GM19193 (cell line): Measurements from ENCODE around the gene METTL17.

ENCODE experiments used
- POLR2A ChIP-seq: IDR thresholded peaks from 4 replicates; pipeline ENCODE4 v1.6.1; 2011; ENCODE audit not compliant: insufficient read depth, insufficient read length; ENCODE audit errors: extremely low read depth

METTL17 gene

DNA sequence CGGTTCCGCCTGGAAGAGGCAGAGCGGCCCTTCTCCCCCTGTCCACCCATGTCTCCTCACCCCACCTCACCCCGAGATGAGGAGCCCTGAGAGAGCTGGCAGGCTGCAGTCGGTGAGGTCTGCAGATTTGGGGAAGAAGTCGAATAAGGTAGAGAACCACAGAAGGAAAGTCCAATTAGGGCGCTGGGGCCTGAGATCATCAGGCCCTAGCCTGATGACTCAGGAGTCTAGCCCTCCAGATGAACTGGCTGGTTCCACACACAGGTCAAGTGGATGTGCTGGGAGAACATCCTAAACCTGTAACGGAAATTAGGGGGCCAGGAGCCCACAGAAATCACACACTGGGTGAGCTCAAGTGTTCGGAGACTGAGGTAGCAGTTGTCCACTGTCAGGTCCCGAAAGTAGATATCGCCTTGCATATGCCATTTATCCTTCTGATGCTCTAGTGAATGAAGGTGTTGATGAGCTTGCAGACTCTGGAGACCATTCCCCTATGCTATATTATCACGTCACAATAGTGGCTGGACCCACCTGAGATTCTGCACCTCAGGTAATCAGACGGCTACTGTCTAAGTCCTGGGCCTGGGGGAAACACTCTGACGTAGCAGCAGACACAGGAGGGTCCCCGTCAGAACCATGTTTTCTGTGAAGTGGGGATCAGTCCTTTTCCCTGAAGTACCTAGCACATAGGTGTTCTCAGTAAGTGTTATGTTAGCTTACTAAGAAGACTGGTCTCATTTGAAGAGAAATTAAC, 886 bp upstream of the METTL17 start:
- no peak for TF ChIP-seq POLR2A

DNA sequence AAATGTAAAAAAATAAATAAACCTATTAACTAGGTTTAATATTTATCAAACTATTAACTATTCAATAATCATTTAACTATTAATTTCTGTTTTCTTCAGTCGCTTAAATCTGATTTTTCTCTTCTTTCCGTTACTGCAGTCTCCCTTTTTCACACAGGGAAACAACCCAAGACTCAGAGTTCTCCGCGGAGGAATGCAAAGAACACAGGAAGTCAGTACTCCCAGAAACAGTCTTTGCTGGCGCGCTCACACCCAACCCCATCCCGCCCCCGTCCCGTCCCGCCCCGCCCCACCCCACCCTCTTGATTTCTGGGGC, 351 bp upstream of the METTL17 start:
- TF ChIP-seq POLR2A = no peak

DNA sequence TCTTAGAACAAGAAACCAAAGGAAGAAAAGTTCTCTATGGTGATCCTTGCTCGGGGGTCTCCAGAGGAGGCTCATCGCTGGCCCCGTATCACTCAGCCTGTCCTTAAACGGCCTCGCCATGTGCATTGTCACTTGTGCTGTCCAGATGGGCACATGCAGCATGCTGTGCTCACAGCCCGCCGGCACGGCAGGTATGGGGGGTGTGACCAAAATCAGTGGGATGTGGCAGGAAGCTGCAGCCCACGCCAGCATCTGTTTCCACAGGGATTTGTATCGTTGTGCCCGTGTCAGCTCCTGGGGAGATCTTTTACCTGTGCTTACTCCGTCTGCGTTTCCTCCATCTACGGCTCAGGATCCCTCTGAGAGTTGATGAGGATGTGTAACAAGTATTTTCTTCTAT, 6.7 kb downstream of the METTL17 start:
- TF ChIP-seq POLR2A = no peak

DNA sequence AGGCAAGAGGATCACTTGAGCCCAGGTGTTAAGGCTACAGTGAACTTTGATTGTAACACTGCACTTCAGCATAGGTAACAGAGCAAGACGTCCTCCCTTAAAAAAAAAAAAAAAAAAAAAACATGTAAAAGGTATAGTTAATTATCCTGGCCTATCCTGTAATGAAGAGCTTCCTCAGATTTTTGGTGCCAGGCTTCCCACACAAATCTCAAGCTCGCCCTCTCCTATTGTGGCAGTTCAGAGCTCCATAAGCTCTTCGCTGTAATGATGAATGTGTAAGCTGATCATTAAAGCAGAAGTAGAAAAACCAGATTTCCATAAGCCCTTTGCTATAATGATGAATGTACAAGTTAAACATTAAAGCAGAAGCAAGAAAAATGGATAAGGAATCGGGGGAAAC, 7.3 kb downstream of the METTL17 start:
- no peak for TF ChIP-seq POLR2A

DNA sequence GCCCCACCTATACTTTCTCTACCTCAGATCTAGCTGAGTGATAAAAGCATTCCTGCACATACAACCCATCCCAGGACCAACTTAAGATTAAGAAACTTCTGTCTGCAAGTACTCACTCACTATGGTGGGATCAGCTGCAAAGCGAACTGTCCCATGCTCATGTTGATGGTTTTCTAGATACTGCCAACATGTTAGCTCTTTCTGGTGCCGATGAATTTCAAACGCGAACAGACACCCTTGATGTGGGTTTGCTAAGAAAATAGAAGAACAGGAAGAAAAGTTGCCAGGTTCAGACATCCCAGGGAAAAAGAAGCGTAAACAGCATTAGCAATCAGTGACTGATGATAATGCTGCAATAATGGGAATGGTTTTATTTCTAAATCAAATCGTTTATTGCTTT, 7.8 kb downstream of the METTL17 start:
- no peak for TF ChIP-seq POLR2A

DNA sequence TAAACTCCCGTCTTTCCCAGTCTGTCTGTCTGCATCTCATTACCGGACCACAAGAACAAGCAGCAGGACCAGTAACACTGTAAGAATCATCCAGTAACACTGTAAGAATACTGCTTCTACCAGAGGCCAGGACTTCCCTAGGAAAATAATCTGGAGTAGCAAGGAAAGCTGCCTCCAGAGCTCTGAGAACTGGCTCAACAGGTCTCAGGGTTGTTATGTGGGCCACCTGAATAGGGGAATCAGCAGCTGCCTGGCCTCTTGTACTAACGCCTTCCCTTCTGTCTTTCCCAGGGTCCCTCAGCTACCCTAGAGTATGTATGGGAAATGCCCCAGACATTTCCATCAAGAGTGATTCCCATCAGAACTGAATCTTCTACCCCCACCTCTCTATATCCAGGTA, 8.4 kb downstream of the METTL17 start:
- TF ChIP-seq POLR2A = no peak

DNA sequence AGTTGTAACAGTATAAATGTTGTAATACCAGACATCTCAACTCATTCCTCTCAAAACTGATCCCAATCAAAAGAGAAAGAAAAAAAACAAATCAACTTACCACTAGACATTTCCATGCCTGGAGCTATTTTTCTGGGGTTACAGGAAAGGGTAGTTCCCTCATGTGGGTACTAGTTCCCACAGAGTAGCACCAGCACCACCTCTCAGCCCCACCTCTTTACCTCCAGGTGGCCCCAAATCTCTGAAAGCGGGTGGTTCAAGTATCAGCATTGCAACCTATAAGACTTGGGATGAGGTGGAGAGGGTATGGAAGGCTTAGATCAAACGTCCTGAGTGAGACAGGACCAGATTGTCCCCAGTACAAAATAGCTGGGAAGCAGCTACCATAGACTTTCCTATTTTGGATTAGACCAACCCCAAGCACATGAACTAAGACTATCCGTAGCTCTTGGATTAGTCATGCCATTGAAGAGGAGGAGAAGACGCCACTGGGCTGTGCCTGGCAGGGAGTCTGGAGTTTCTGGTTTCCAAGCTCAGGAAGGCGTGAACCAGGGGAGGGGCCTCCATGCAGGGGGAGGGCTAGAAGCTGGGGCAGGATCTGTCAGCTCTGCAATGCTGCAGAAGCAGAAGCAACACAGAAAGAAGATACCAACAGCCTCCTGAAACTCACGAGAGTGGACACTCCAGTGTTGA, 9.0 kb downstream of the METTL17 start, which contains the start of gene SLC39A2:
TSS of gene SLC39A2 (plus strand) at position 620 of the 693 bp plus-strand sequence. CDS start 154 bp downstream, outside the sequence.
- TF ChIP-seq POLR2A = no peak

DNA sequence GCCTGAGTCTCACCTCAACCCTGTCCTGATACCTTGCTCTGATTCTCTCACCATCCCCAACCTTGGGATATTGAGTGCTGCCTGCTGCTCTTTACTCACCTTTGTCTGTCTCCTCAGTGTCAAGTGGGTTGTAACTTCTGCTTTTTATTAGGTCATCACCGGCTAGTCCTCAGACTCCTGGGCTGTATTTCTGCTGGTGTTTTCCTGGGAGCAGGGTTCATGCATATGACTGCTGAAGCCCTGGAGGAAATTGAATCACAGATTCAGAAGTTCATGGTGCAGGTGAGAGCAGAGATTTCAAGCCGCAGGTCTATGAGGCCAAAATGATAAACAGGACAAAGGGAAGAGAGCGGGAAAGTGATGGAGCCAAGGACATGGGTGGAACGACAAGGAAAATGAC, 9.8 kb downstream of the METTL17 start:
- no peak for TF ChIP-seq POLR2A

DNA sequence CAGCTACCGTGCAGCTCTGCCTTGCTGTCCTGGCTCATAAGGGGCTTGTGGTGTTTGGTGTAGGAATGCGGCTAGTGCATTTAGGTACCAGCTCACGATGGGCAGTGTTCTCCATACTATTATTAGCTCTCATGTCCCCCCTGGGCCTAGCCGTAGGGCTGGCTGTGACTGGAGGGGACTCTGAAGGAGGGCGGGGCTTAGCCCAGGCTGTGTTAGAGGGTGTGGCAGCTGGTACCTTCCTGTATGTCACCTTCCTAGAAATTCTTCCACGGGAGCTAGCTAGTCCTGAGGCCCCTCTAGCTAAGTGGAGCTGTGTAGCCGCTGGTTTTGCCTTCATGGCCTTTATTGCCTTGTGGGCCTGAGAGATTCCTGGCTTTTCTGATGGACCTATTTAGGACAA, 11.4 kb downstream of the METTL17 start:
- TF ChIP-seq POLR2A = no peak

DNA sequence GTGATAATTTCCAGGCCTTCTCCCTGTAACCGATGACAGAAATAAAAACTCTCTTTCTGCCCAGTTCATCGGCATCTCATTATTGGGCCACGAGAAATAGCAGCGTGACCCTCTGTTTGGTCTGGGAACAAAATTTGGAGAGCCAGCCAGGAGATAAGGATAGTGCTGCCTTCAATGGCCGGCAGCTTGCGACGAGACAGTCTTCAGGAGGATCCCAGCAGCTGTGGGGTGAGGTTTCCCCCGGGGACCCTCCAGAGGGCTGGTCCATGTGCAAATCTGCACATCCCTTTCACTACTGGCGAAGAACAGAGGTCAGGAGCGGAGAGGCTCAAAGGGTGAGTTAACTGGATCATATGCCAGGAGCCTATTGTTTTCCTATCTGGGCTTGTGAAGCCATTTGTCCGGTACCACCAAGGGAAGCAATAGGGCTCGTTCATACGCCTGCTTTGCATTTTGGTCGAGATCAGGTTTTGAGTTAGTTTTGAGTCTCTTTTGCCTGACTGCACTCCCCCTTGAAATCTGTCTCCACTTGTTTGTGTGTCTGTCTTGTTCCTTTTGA, 14.1 kb downstream of the METTL17 start:
- TF ChIP-seq POLR2A = no peak

DNA sequence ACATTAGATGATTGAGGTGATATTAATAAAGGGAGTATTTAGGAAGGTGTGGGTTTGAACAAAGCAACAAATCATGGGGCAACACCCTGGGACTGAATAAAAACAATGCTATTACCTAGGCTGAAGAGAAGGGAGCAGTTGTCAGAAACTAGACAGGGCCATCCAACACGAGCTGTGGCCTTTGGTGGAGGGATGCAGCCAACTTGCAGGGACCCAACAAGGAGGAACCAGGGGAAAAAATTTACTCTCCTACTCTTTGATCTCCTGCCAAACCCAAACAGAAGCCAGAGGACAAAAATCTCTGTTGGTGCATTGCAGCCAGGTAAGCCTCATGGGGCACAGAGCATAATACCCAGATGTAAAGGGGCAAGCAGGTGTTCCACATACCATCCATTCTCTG, 21.4 kb downstream of the METTL17 start:
- TF ChIP-seq POLR2A = no peak

DNA sequence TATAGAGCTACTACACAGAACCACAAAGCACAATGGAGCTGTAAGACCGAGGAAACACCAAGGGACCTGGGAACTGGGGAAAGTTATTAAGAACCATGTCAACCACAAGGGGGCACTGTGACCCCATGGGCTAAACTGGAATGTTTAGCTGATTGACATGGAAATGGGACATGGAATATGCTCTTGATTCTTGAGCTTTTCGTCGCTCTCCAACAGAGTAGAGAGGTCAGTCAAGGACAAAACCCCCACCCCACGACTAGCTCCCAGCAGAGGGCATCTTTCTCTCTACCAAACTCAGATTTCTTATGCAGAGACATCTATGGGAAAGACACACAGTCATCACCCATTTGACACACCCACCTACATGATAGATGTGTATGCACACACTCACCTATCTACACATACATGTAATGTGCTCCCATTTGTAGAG, 25.0 kb downstream of the METTL17 start:
- TF ChIP-seq POLR2A = no peak

DNA sequence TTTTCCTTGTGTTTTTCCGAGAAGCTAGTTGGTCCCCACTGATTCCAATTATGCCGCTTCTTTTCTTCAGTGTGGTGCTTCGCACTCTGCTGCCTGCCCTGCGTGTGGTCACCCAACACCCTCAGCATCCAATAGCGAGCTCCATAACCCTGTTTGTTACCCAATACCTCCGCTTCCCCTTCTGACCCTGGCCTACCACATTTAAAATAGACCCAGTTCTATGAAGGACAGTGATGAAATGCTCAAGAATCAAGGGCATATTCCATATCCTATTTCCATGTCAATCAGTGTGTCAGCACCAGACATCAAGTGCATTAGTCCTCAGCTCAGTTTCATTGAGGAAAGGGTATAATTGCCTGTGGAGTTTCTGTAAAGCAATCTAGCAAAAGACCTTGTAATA, 25.5 kb downstream of the METTL17 start:
- TF ChIP-seq POLR2A = no peak

DNA sequence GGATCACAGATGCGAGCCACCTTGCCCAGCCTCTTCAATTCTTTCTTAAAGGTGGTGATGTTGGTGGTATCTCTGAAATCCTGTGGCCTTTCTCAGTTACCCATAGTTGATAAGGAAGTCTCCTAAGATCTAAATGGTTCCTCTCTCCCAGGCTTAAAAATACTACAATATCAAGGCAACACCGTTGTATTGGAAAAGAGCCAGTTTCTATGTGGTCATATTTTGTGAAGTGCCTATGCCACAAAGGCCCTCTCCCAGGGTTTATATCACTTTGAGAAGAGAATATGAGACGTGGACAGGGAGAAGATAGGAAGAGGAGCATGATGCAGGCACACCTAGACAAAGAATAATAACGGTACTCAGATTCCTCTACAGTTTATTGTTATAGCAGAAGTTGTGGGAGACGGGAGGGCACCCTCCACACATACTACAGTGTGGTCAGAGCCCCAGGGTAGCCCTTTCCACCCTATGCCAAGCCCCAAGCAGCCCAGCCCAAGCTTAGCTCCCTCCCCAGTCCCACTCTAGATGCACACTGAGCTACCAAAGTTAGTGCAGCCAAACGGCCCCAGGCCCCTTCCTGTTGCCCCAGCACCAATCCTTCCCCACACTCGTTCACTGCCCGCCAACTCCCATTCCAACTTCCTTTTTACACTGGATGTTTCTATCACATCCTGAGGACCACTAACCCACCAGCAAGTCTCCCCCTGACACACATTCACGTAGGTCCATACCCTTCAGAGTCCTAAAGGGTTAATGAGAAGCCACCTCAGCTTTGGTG, 26.8 kb downstream of the METTL17 start:
- TF ChIP-seq POLR2A = no peak

DNA sequence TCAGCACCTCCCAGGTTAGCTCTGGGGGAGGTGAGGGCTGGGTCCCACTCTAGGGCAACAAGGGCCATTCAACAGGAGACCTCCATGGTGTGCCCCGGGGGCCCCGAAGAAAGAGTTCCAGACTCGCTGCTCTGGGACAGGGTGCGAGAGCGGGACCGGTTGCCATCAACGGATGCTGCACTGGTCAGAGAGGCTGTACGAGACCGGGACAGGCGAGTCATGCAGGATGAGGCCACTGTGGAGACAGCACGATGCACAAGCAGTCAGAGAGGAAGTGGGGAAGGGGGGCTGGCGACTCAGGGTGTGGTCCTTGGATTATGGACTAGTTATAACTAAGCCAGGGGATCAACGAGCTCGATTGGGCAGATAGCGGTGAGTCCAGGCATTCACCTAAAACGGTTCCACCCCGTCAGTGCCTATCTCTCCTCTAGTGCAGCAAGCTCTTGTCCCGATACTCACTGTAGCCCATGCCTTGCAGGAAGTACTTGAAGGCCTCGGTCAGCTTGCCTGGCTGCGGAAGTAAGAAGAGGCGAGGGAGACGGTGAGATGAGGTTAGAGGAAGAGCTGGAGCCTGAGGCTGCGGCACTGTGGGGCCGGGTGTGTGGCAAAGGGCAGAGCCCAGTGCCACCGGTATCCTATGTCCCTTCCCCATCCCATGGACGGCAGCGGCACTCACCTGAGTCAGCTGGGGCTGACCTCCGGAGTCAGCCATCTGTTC, 27.9 kb downstream of the METTL17 start:
- no peak for TF ChIP-seq POLR2A
